Heart left ventricle (tissue), 16 donors: ENCODE results near the gene CRYM. TPM values are rescaled to one million over a fixed set of nuclear protein-coding genes. Genes with fewer than 3 reads are reported as not detected.

Experiments used
- ATAC-seq, 4 donors: fragments of 200-7000 bp; cut with Tn5 transposase; one replicate each; pipeline ENCODE4 v1.9.1; 2020 to 2022; ENCODE audit warnings: moderate library complexity in 4 of 4, mild to moderate bottlenecking in 3 of 4, moderate number of reproducible peaks in 1 of 4
- DNase-seq, 5 donors: peaks; one replicate each; pipeline ENCODE4 v3.0.0-alpha.2; 2020
- H3K27ac ChIP-seq, 12 donors: fragments of 200-600 bp; sonication (generic) in 4 of 12; one replicate each; pipeline versions ENCODE4 v1.5.0 to v1.8.0; 2016 to 2022; ENCODE audit warnings: mild to moderate bottlenecking in 2 of 12
- H3K27me3 ChIP-seq, 9 donors: fragments of 200-600 bp; sonication (generic) in 2 of 9; one replicate each; pipeline versions ENCODE4 v1.5.1 to v1.8.0; 2016 to 2022; ENCODE audit warnings: mild to moderate bottlenecking in 3 of 9
- H3K36me3 ChIP-seq, 9 donors: fragments of 200-600 bp; sonication (generic) in 2 of 9; one replicate each; pipeline versions ENCODE4 v1.5.0 to v1.8.0; 2018 to 2022; ENCODE audit warnings: mild to moderate bottlenecking in 2 of 9
- H3K4me1 ChIP-seq, 12 donors: fragments of 200-600 bp; sonication (generic) in 4 of 12; one replicate each; pipeline versions ENCODE4 v1.5.0 to v1.8.0; 2016 to 2022; ENCODE audit warnings: mild to moderate bottlenecking in 3 of 12
- H3K4me3 ChIP-seq, 12 donors: fragments of 200-600 bp; sonication (generic) in 4 of 12; one replicate each; pipeline versions ENCODE4 v1.5.0 to v1.8.0; 2017 to 2022; ENCODE audit warnings: mild to moderate bottlenecking in 9 of 12, moderate library complexity in 4 of 12
- H3K9me3 ChIP-seq, 12 donors: fragments of 200-600 bp; sonication (generic) in 4 of 12; one replicate each; pipeline versions ENCODE4 v1.5.0 to v1.8.0; 2016 to 2022; ENCODE audit warnings: mild to moderate bottlenecking in 1 of 12
- CTCF ChIP-seq, 12 donors: fragments of 200-600 bp; sonication (generic) in 4 of 12; IDR thresholded peaks; one replicate each; pipeline versions ENCODE4 v1.5.0 to v1.8.0; 2018 to 2022; ENCODE audit warnings: antibody characterized with exemption in 12 of 12, mild to moderate bottlenecking in 5 of 12
- POLR2A ChIP-seq, 2 donors: fragments of 450-650 bp; IDR thresholded peaks; one replicate each; pipeline ENCODE4 v1.6.1; 2017; ENCODE audit warnings: antibody characterized with exemption in 2 of 2, mild to moderate bottlenecking in 2 of 2, moderate library complexity in 2 of 2
- WGBS, 4 donors: extraction: QIAGEN DNeasy Blood & Tissue Kit in 2 of 4; methylation state at CpG; one replicate each; pipeline versions ENCODE4 v1.1.5 to v1.1.7; 2013 to 2018; 5-methylcytosine and 5-hydroxymethylcytosine counted together
- intact Hi-C, 10 donors: fragments of 100-400 bp; cut with DNase I; formaldehyde crosslinking; loops; one replicate each; pipeline versions ENCODE4 v1.11.1 to v1.14.2; 2022
- polyA plus RNA-seq, 2 donors: library from polyadenylated mRNA; stranded (reverse); fragments of 200-250 nt; gene quantifications; one replicate each; pipeline ENCODE4 v1.2.3, GENCODE V29; 2013
- total RNA-seq, 9 donors: library from RNA; depleted of rRNA in 2 of 9; stranded (reverse); fragments of >200 nt in 2 of 9; fragmentation: NEBNext Ultra II Directional in 3 of 9; extraction: Animal tissue kit (Norgen Biotek cat#: 25700) in 3 of 9; gene quantifications; one replicate each; pipeline versions ENCODE4 v1.1.0 to v1.2.4, GENCODE V29; 2016 to 2023
- donor health status: ischemic (EF 13 %, LVEDD 7.1; RV severe dilation, severe dysfunction).
- donor health status: healthy with polysubstance abuse.
- donor health status: DM: no; HTN: yes; CAD: no.
- donor health status: DM: no; HTN: no; CAD: no.
- donor health status: ischemic (EF 25% LVEDD 6.9; RV normal size, moderate dysfunction).
- donor health status: ischemic (EF 25% LVEDD 5.7; RV mildly dilated, moderate dysfunction).
- donor health status: healthy.
- donor health status: DM: yes; HTN: yes; CAD: no.
- donor health status: ischemic (EF 35%, LVEDD 5.7; RV mildly dilated, moderate dysfunction).
- donor health status: nonischemic (EF 11% LVEDD 7.7; RV severe dilation, severe dysfunction).
- donor health status: DM: yes; HTN: yes; CAD: no.
- donor health status: PGD.
- donor health status: ischemic (EF 29% LVEDD 5.4; RV normal size, mild dysfunction).
- donor health status: nonischemic (EF 23%, LVEDD 6.1; RV moderate dilation, normal function).

The CRYM gene
- total and polyA plus RNA-seq, 11 donors, result 41.0 to 267 (median 102) TPM

GRCh38 chr16:21218153-21218552 is 59.9 kb downstream of the CRYM start:
- no peak for TF ChIP-seq POLR2A (IDR thresholded peaks at IDR 0.05)
- TF ChIP-seq CTCF (IDR thresholded peaks at IDR 0.05), result no peak
- intact Hi-C loops, result no loop called here
- 55 to 68% (median 58%) methylated on average over 7 of the region's 7 CpGs for WGBS, 4 donors
- H3K4me3 ChIP-seq, result no peak overlapping the region
- peaks cover 0 to 38% (median 0%) of the 10 kb centered on the region in 9 donors for H3K27me3 ChIP-seq
- no peaks in the 10 kb centered on the region for H3K9me3 ChIP-seq
- H3K4me1 ChIP-seq, result no peaks in the 10 kb centered on the region
- ATAC-seq (no peak), DNase-seq (no peak)
- no peaks in the 10 kb centered on the region for H3K36me3 ChIP-seq
- H3K27ac ChIP-seq, result no peak overlapping the region

GRCh38 chr16:21217121-21217520 is 61.0 kb downstream of the CRYM start:
- Histone ChIP-seq H3K27ac (no peak overlapping the region), H3K36me3 (no peaks in the 10 kb centered on the region), H3K27me3 (peaks cover 0 to 44% (median 0%) of the 10 kb centered on the region in 9 donors), H3K4me3 (no peak overlapping the region), H3K4me1 (no peaks in the 10 kb centered on the region), H3K9me3 (no peaks in the 10 kb centered on the region)
- intact Hi-C loops, result no loop called here
- 70 to 75% (median 72%) methylated on average over 2 of the region's 2 CpGs for WGBS, 4 donors
- TF ChIP-seq CTCF (IDR thresholded peaks at IDR 0.05), result no peak
- TF ChIP-seq POLR2A (IDR thresholded peaks at IDR 0.05), result no peak
- ATAC-seq, result no peak
- DNase-seq, result no peak

DNA sequence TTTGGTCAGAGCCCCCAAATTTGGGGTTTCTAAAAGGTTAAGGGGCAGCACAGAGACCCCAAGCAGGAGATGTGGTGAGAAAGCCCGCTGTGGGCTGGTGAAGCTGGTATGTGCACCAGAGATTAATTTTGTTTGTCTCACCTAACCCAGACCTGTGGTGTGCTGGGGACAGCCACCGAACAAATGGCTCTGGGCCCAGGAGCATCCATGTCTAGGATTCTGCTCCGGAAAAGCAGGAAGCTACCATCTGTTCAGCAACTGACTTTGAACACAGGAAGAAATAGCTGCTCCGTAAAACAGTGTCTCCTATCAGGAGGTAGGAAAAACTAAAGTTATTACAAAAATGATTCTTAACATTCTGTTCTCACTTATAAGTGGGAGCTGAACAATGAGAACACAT is 64.0 kb downstream of the CRYM start:
- DNase-seq (no peak), ATAC-seq (no peak)
- H3K27me3 ChIP-seq, result peaks cover 0 to 48% (median 0%) of the 10 kb centered on the region in 9 donors
- H3K4me3 ChIP-seq, result no peak overlapping the region
- no peak for TF ChIP-seq POLR2A (IDR thresholded peaks at IDR 0.05)
- no peaks in the 10 kb centered on the region for H3K9me3 ChIP-seq
- no peaks in the 10 kb centered on the region for H3K4me1 ChIP-seq
- no peak overlapping the region for H3K27ac ChIP-seq
- H3K36me3 ChIP-seq, result no peaks in the 10 kb centered on the region
- WGBS, 4 donors, result 45 to 70% (median 60%) methylated on average over 4 of the region's 4 CpGs
- intact Hi-C loops, result no loop called here

GRCh38 chr16:21211486-21211885 is 66.6 kb downstream of the CRYM start, which contains the start of gene ZP2:
TSS of gene ZP2 (minus strand) at chr16:21211574. CDS start at chr16:21211547, 27 bp downstream.
- Histone ChIP-seq H3K4me3 (no peak within 1 kb of the TSS), H3K4me1 (no peaks in the 10 kb centered on the region), H3K27ac (no peak within 1 kb of the TSS), H3K9me3 (no peaks in the 10 kb centered on the region), H3K27me3 (peaks cover 0 to 31% (median 0%) of the 10 kb centered on the region in 9 donors), H3K36me3 (no peaks in the 10 kb centered on the region)
- intact Hi-C loops, result no loop called here
- DNase-seq (no peak), ATAC-seq (no peak)
- WGBS, 4 donors, result 58 to 68% (median 64%) methylated on average over 5 of the region's 5 CpGs
- no peak for TF ChIP-seq CTCF (IDR thresholded peaks at IDR 0.05)
- no peak for TF ChIP-seq POLR2A (IDR thresholded peaks at IDR 0.05)

Other genes with a start within 250 kb of the CRYM start
- gene DNAH3, start 127.4 kb downstream of the CRYM start, total RNA-seq, result 1 to 10 TPM in 4 of 9 donors, under 1 TPM in 5; 0.30 to 2.0 (median 0.97) TPM
- under 1 TPM; 0.01 to 0.46 TPM for gene DNAH3, start 127.4 kb downstream of the CRYM start, polyA plus RNA-seq
- 100 to 1,000 TPM in 7 of 9 donors, 10 to 100 TPM in 2; 87.0 to 334 (median 162) TPM for gene LDAF1, start 119.6 kb downstream of the CRYM start, total RNA-seq
- 10 to 100 TPM; 31.0 to 46.3 TPM for gene LDAF1, start 119.6 kb downstream of the CRYM start, polyA plus RNA-seq
- not detected for gene ZP2, start 66.7 kb downstream of the CRYM start, total RNA-seq
- gene ZP2, start 66.7 kb downstream of the CRYM start, polyA plus RNA-seq, result not detected
- not detected for gene ANKS4B, start 44.6 kb downstream of the CRYM start, total RNA-seq
- gene ANKS4B, start 44.6 kb downstream of the CRYM start, polyA plus RNA-seq, result not detected